Measurements from ENCODE around the gene CBLB. TPM values are rescaled to one million over a fixed set of nuclear protein-coding genes. Genes with fewer than 3 reads are reported as not detected.
"Not testable (repeated sequence)": the region's sequence is repeated elsewhere in the genome, so short reads cannot be mapped to it uniquely, and the experiment has no call there.

CBLB gene
- total RNA-seq, 6 experiments from 2014 or later, result 9.4 to 21.4 (median 18.2) TPM

DNA sequence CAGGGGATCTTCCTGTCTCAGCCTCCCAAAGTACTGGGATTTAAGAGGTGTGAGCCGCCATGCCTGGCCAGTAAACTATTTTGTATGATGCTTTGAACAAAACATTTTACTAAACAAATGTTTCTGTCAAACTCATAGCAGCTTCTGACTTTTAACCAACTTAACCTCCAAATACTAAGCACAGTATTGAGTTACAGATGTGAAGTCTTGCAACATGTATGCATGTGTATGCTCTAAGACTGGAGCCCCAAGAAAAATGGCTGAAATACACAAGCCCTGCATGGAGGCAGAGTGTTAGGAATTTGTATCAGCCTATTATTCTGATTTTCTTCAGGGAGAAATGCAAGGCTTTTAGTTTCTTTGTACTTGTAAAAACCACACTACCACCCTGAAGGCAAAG is 137.1 kb downstream of the CBLB start:
- intact Hi-C loops (cut with DNase I), result no loop called here
- Histone ChIP-seq H3K36me3 (peaks cover 0 to 1% (median 0%) of the 10 kb centered on the region in 4 donors), H3K9me3 (no peaks in the 10 kb centered on the region), H3K4me3 (no peak overlapping the region), H3K4me1 (peaks cover 0 to 4% (median 0%) of the 10 kb centered on the region in 4 donors), H3K27ac (no peak overlapping the region), H3K27me3 (no peaks in the 10 kb centered on the region)
- DNase-seq (no peak), ATAC-seq (no peak)
- TF ChIP-seq, protein P1, sequence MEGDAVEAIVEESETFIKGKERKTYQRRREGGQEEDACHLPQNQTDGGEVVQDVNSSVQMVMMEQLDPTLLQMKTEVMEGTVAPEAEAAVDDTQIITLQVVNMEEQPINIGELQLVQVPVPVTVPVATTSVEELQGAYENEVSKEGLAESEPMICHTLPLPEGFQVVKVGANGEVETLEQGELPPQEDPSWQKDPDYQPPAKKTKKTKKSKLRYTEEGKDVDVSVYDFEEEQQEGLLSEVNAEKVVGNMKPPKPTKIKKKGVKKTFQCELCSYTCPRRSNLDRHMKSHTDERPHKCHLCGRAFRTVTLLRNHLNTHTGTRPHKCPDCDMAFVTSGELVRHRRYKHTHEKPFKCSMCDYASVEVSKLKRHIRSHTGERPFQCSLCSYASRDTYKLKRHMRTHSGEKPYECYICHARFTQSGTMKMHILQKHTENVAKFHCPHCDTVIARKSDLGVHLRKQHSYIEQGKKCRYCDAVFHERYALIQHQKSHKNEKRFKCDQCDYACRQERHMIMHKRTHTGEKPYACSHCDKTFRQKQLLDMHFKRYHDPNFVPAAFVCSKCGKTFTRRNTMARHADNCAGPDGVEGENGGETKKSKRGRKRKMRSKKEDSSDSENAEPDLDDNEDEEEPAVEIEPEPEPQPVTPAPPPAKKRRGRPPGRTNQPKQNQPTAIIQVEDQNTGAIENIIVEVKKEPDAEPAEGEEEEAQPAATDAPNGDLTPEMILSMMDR (IDR thresholded peaks at IDR 0.05), result no peak
- WGBS (ENCODE audit: insufficient coverage, low coverage, low lambda C conversion rate, missing lambda C conversion rate), result no CpG with 5 or more reads among the region's 1 CpG

DNA sequence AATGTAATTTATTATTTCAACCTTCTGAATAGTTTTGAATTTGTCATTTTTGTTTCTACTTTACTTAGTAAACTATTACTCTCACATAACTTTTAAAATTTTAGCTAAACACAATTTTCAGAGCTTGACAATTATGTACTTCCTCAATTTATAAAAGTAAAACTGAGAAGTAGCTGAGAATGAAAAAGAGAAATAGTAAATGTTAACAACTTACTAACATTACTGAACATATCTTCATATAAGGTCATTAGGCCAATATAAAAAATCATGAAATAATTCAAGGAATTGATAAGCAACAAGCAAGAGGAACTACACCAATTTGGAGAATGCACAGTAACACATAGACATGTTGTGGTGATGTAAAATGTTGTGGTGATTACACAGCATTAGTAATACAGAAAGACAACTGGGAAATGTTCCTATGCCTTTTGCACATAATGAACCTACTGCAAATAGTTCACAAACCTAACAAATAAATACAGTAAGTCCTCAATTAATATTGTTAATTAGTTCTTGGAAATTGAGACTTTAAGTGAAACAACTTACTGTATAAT is 137.9 kb downstream of the CBLB start:
- DNase-seq (no peak), ATAC-seq (no peak)
- peaks cover 0 to 1% (median 0%) of the 10 kb centered on the region in 4 donors for H3K36me3 ChIP-seq
- peaks cover 0 to 4% (median 0%) of the 10 kb centered on the region in 4 donors for H3K4me1 ChIP-seq
- intact Hi-C loops (cut with DNase I), result no loop called here
- no peaks in the 10 kb centered on the region for H3K27me3 ChIP-seq
- H3K27ac ChIP-seq, result no peak overlapping the region
- no peak for TF ChIP-seq POLR2A (IDR thresholded peaks at IDR 0.05)
- TF ChIP-seq, protein P1 (IDR thresholded peaks at IDR 0.05), result no peak
- no peaks in the 10 kb centered on the region for H3K9me3 ChIP-seq
- no peak overlapping the region for H3K4me3 ChIP-seq

DNA sequence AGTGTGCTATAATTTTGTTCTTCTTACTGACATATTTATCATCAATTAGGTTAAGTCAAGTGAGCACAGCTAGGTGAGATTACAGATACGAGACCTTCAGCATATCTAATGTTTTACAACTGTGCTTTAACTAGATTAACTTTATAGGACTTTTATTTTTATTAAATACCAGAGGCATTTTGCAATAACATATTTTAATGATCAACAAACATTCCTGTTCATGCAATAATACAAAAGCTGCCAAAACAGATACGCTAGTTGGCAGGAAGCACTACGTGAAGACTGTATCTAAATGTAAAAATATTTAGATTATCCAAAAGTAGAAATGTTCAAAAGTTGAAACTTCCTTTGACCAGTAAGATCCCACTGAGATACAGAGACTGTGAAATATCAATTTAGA is 139.1 kb downstream of the CBLB start:
- Histone ChIP-seq H3K9me3 (no peaks in the 10 kb centered on the region), H3K36me3 (peaks cover 0 to 1% (median 0%) of the 10 kb centered on the region in 4 donors), H3K4me3 (no peak overlapping the region), H3K27me3 (no peaks in the 10 kb centered on the region), H3K27ac (no peak overlapping the region), H3K4me1 (peaks cover 0 to 4% (median 0%) of the 10 kb centered on the region in 4 donors)
- no peak for DNase-seq
- intact Hi-C loops (cut with DNase I), result no loop called here
- TF ChIP-seq, protein P1 (IDR thresholded peaks at IDR 0.05), result no peak
- TF ChIP-seq POLR2A (IDR thresholded peaks at IDR 0.05), result no peak
- ATAC-seq, result no peak
- 27% methylated on average over 3 of the region's 3 CpGs for WGBS (ENCODE audit: insufficient coverage, low coverage, low lambda C conversion rate, missing lambda C conversion rate)

DNA sequence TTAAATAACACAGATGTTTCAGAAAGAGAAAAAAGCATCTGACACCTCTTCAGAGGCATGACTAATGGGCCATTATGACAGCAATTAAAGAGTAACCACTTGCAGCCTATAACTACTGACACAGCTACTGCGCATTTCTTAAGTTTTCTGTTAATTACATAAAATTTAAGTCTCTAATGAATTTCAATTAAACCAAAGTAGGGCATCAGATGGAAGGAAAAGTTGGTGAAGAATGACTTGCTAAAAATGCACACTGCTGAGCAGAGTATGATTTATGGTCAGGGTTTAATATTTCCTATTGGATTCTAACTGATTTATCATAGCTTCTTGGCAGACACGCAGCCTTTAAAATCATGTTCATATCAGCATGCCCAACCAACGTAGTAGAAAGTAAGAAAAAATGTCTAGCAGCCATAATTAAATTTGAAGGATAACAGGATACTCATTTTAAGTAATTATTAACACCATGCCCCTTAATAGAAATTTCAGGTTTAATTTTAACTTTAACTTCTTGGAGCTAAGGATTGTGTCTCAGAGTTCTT is 140.0 kb downstream of the CBLB start:
- no peak for TF ChIP-seq POLR2A (IDR thresholded peaks at IDR 0.05)
- TF ChIP-seq, protein P1 (IDR thresholded peaks at IDR 0.05), result no peak
- DNase-seq (no peak), ATAC-seq (no peak)
- Histone ChIP-seq H3K27me3 (no peaks in the 10 kb centered on the region), H3K27ac (no peak overlapping the region), H3K4me1 (peaks cover 0 to 4% (median 0%) of the 10 kb centered on the region in 4 donors), H3K36me3 (peaks cover 0 to 1% (median 0%) of the 10 kb centered on the region in 4 donors), H3K9me3 (no peaks in the 10 kb centered on the region), H3K4me3 (no peak overlapping the region)
- WGBS (ENCODE audit: insufficient coverage, low coverage, low lambda C conversion rate, missing lambda C conversion rate), result 48% methylated on average over 3 of the region's 3 CpGs
- intact Hi-C loops (cut with DNase I), result no loop called here

DNA sequence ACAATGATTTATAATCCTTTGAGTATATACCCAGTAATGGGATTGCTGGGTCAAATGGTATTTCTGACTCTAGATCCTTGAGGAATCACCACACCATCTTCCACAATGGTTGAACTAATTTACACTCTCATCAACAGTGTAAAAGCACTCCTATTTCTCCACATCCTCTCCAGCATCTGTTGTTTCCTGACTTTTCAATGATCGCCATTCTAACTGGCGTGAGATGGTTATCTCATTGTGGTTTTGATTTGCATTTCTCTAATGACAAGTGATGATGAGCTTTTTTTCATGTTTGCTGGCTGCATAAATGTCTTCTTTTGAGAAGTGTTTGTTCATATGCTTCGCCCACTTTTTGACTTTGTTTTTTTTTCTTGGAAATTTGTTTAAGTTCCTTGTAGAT is 141.8 kb downstream of the CBLB start:
- 92% methylated on average over 3 of the region's 3 CpGs for WGBS (ENCODE audit: insufficient coverage, low coverage, low lambda C conversion rate, missing lambda C conversion rate)
- H3K9me3 ChIP-seq; H3K27me3 ChIP-seq; H3K4me3 ChIP-seq; H3K27ac ChIP-seq; H3K36me3 ChIP-seq; H3K4me1 ChIP-seq; intact Hi-C loops (cut with DNase I); ATAC-seq; DNase-seq: not testable (repeated sequence)

Data from right lobe of liver (tissue), 6 donors.